GM12878 (cell line): ENCODE measurements around the gene KIF9. TPM values are rescaled to one million over a fixed set of nuclear protein-coding genes. Genes with fewer than 3 reads are reported as not detected.

Experiments used
- ATAC-seq: fragments of 200-7000 bp; cut with Tn5 transposase; 3 replicates; pipeline ENCODE4 v1.9.1; 2020; ENCODE audit warnings: mild to moderate bottlenecking, moderate library complexity
- BruUV-seq: library from RNA; stranded (reverse); fragments of 400-500 nt; replicated peaks from 2 replicates; lab custom pipeline; 2021; lab: Mats Ljungman, UMichigan
- CTCF ChIA-PET: fragments of 300-600 bp; sonication (Branson Sonifier 250); formaldehyde crosslinking; extraction: SDS; loops from one replicate; lab custom pipeline; 2021; ENCODE audit warnings: inconsistent platforms; lab: Yijun Ruan, JAX
- POLR2A ChIA-PET: fragments of 350-600 bp; formaldehyde crosslinking; extraction: SDS; loops from one replicate; lab custom pipeline; 2021; ENCODE audit warnings: inconsistent platforms; lab: Charles Lee
- RAD21 ChIA-PET: fragments of 300-600 bp; sonication (Branson Sonifier 250); formaldehyde crosslinking; loops from one replicate; lab custom pipeline; 2023; ENCODE audit warnings: antibody characterized with exemption; ENCODE audit not compliant: unreplicated experiment; lab: Charles Lee
- SMC1A ChIA-PET: fragments of 300-600 bp; sonication (Branson Sonifier 250); formaldehyde crosslinking; loops from one replicate; lab custom pipeline; 2023; ENCODE audit not compliant: unreplicated experiment, uncharacterized antibody; lab: Charles Lee
- DNase-seq: peaks from one replicate; pipeline ENCODE4 v3.0.0-alpha.2; 2011; ENCODE audit warnings: low read depth, low spot score
- FAIRE-seq: peaks from 3 replicates; lab custom pipeline; 2011; peaks lifted over from hg19 to GRCh38; lab: Jason Lieb, UNC
- H2AFZ ChIP-seq: 2 replicates; pipeline ENCODE4 v1.6.0; 2011; ENCODE audit warnings: low read depth, low read length, control low read depth; ENCODE audit not compliant: control insufficient read depth
- H3K27ac ChIP-seq: 2 replicates; pipeline ENCODE4 v1.5.1; 2011; ENCODE audit warnings: control low read depth; ENCODE audit not compliant: control insufficient read depth, insufficient read depth
- H3K27me3 ChIP-seq, 2 experiments: replicated peaks in 1 of 2; 2 replicates each; pipeline versions ENCODE4 v1.6.0 to v1.6.1; 2011; ENCODE audit warnings: low read length in 1 of 2; ENCODE audit not compliant: control insufficient read depth in 2 of 2, insufficient read depth in 2 of 2
- H3K36me3 ChIP-seq, 2 experiments: 2 replicates each; pipeline ENCODE4 v1.5.1; 2011; ENCODE audit warnings: low read length in 1 of 2; ENCODE audit not compliant: control insufficient read depth in 2 of 2, insufficient read depth in 2 of 2
- H3K4me1 ChIP-seq: 2 replicates; pipeline ENCODE4 v1.6.1; 2011; ENCODE audit warnings: mild to moderate bottlenecking, low read length, moderate library complexity, mixed read lengths; ENCODE audit not compliant: control insufficient read depth, insufficient read depth
- H3K4me2 ChIP-seq: 2 replicates; pipeline ENCODE4 v1.6.0; 2011; ENCODE audit warnings: control low read depth; ENCODE audit not compliant: control insufficient read depth, insufficient read depth
- H3K4me3 ChIP-seq: fragments of 200-600 bp; sonication (generic); 2 replicates; pipeline ENCODE4 v1.5.1; 2016
- H3K79me2 ChIP-seq: 2 replicates; pipeline ENCODE4 v1.6.0; 2011; ENCODE audit warnings: low read length; ENCODE audit not compliant: control insufficient read depth, insufficient read depth
- H3K9ac ChIP-seq: 2 replicates; pipeline ENCODE4 v1.8.0; 2011; ENCODE audit warnings: low read length, control low read depth, mixed read lengths; ENCODE audit not compliant: control insufficient read depth, insufficient read depth
- H3K9me3 ChIP-seq: replicated peaks from 3 replicates; pipeline ENCODE4 v1.5.1; 2011; ENCODE audit warnings: mild to moderate bottlenecking, low read length; ENCODE audit not compliant: control insufficient read depth, insufficient read depth
- H4K20me1 ChIP-seq: 2 replicates; pipeline ENCODE4 v1.6.0; 2011; ENCODE audit not compliant: control insufficient read depth, insufficient read depth
- ATF2 ChIP-seq: IDR thresholded peaks from 2 replicates; pipeline ENCODE4 v1.6.1; 2012; ENCODE audit warnings: low read length, inconsistent platforms
- BCL11A ChIP-seq: IDR thresholded peaks from 2 replicates; pipeline ENCODE4 v1.6.1; 2011; ENCODE audit warnings: low read depth, low read length
- BMI1 ChIP-seq: fragments of 450-650 bp; IDR thresholded peaks from 2 replicates; pipeline ENCODE4 v1.6.1; 2016; ENCODE audit warnings: mild to moderate bottlenecking, moderate library complexity, borderline replicate concordance
- CBX5 ChIP-seq: sonication (generic); IDR thresholded peaks from 2 replicates; pipeline ENCODE4 v1.6.1; 2016; ENCODE audit warnings: low read depth, moderate library complexity, mild to moderate bottlenecking, inconsistent platforms
- CREB1 ChIP-seq: IDR thresholded peaks from 2 replicates; pipeline ENCODE4 v1.6.1; 2012; ENCODE audit warnings: low read depth, mild to moderate bottlenecking, inconsistent platforms
- E2F4 ChIP-seq: IDR thresholded peaks from 2 replicates; pipeline ENCODE4 v1.6.1; 2012; ENCODE audit warnings: low read depth, low read length, improper control_type of control experiment
- EP300 ChIP-seq, 2 experiments: fragments of 150-350 bp in 1 of 2; IDR thresholded peaks; 2 replicates each; pipeline ENCODE4 v1.6.1; 2011 to 2012; ENCODE audit warnings: low read depth in 2 of 2, low read length in 2 of 2, borderline replicate concordance in 1 of 2, improper control_type of control experiment in 1 of 2, inconsistent platforms in 1 of 2; ENCODE audit not compliant: control insufficient read depth in 1 of 2
- EZH2 ChIP-seq: IDR thresholded peaks from 2 replicates; pipeline ENCODE4 v1.6.1; 2012; ENCODE audit warnings: low read depth, mild to moderate bottlenecking, control low read depth, inconsistent platforms, low read length, borderline replicate concordance; ENCODE audit not compliant: control insufficient read depth
- TCF3 ChIP-seq: IDR thresholded peaks from 2 replicates; pipeline ENCODE4 v1.6.1; 2012; ENCODE audit warnings: low read depth, mild to moderate bottlenecking, low read length, borderline replicate concordance; ENCODE audit not compliant: insufficient read depth
- ZBTB33 ChIP-seq: fragments of 450-650 bp; IDR thresholded peaks from 2 replicates; pipeline ENCODE4 v1.6.1; 2017; ENCODE audit warnings: mild to moderate bottlenecking
- ZNF384 ChIP-seq: IDR thresholded peaks from 2 replicates; pipeline ENCODE4 v1.6.1; 2012; ENCODE audit warnings: low read depth, mild to moderate bottlenecking, low read length, improper control_type of control experiment, borderline replicate concordance
- ZSCAN29 ChIP-seq: fragments of 450-650 bp; IDR thresholded peaks from 2 replicates; pipeline ENCODE4 v1.6.1; 2017; ENCODE audit warnings: mild to moderate bottlenecking, moderate library complexity
- WGBS: methylation state at CpG from one replicate; pipeline ENCODE4 v1.1.6; 2016; ENCODE audit warnings: low lambda C conversion rate; ENCODE audit not compliant: insufficient replicate concordance, insufficient coverage; ENCODE audit errors: missing lambda C conversion rate; 5-methylcytosine and 5-hydroxymethylcytosine counted together
- in situ Hi-C: fragments of 300-500 bp; cut with MboI; formaldehyde crosslinking; loops from 9 replicates; pipeline ENCODE4 v1.14.3; 2018; ENCODE audit warnings: mixed read lengths
- intact Hi-C: fragments of 100-400 bp; cut with micrococcal nuclease; formaldehyde crosslinking; loops from one replicate; pipeline ENCODE4 v1.14.2; 2022; ENCODE audit not compliant: unreplicated experiment
- polyA plus RNA-seq, 11 experiments: library from polyadenylated mRNA; depleted of rRNA in 4 of 11; unstranded in 6 of 11; stranded (reverse) in 5 of 11; fragments of >200 nt; fragmentation: Nextera tagmentation in 4 of 11; fragmentation: Illumina TruSeq in 1 of 11; extraction: Ambion mirVana in 4 of 11; extraction: Trizol in 1 of 11; gene quantifications; 1 replicate in 1 of 11; 2 replicates in 10 of 11; pipeline versions ENCODE4 v1.2.1 to v1.2.3, GENCODE V29; 2011 to 2016; ENCODE audit warnings: inconsistent platforms in 2 of 11, missing spikeins in 2 of 11, low read depth in 1 of 11
- total RNA-seq, 4 experiments: library from RNA; depleted of rRNA in 3 of 4; stranded (reverse); fragments of >200 nt in 3 of 4; fragmentation: Illumina TruSeq in 1 of 4; extraction: Trizol in 1 of 4; gene quantifications; 2 replicates each; pipeline versions ENCODE4 v1.2.1 to v1.2.3, GENCODE V29; 2013 to 2021
- TF ChIP-seq, protein P1 (sequence below): fragments of 450-650 bp; IDR thresholded peaks from 2 replicates; pipeline ENCODE4 v1.6.1; 2016; ENCODE audit warnings: mild to moderate bottlenecking
- TF ChIP-seq, protein P2 (sequence below): fragments of 150-350 bp; IDR thresholded peaks from 2 replicates; pipeline ENCODE4 v1.6.1; 2016; ENCODE audit warnings: low read depth, low read length

KIF9 gene
- total and polyA plus RNA-seq, 10 of the 15 experiments (the other 5 are each of a cell fraction or from before 2014, with no cell fraction given), result 3.0 to 10.2 (median 5.9) TPM

DNA sequence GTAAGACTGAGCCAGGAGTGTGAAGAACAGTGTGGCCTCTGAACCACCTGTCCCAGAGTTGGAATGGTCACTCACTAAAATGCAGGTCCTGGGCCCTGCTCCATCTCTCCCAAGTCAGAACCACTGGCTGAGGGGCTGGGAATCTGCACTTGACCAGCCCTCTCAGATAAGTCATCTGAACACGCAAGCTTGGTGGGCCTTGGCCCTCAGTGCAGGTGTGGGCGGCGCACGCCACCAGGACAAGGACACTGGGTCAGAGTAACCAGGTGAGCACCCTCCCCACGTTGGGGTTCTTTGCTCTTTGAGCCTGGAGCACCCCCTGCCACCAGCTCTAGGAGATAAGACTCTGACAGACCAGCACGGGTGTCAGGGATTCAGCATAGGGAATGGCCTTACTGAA, 42.7 kb downstream of the KIF9 start (continued):
- TF ChIP-seq, protein P1, sequence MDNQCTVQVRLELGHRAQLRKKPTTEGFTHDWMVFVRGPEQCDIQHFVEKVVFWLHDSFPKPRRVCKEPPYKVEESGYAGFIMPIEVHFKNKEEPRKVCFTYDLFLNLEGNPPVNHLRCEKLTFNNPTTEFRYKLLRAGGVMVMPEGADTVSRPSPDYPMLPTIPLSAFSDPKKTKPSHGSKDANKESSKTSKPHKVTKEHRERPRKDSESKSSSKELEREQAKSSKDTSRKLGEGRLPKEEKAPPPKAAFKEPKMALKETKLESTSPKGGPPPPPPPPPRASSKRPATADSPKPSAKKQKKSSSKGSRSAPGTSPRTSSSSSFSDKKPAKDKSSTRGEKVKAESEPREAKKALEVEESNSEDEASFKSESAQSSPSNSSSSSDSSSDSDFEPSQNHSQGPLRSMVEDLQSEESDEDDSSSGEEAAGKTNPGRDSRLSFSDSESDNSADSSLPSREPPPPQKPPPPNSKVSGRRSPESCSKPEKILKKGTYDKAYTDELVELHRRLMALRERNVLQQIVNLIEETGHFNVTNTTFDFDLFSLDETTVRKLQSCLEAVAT, result no peak
- TF ChIP-seq ATF2 (no peak), TCF3 (no peak), BCL11A (no peak), CREB1 (no peak)
- TF ChIP-seq, protein P2, sequence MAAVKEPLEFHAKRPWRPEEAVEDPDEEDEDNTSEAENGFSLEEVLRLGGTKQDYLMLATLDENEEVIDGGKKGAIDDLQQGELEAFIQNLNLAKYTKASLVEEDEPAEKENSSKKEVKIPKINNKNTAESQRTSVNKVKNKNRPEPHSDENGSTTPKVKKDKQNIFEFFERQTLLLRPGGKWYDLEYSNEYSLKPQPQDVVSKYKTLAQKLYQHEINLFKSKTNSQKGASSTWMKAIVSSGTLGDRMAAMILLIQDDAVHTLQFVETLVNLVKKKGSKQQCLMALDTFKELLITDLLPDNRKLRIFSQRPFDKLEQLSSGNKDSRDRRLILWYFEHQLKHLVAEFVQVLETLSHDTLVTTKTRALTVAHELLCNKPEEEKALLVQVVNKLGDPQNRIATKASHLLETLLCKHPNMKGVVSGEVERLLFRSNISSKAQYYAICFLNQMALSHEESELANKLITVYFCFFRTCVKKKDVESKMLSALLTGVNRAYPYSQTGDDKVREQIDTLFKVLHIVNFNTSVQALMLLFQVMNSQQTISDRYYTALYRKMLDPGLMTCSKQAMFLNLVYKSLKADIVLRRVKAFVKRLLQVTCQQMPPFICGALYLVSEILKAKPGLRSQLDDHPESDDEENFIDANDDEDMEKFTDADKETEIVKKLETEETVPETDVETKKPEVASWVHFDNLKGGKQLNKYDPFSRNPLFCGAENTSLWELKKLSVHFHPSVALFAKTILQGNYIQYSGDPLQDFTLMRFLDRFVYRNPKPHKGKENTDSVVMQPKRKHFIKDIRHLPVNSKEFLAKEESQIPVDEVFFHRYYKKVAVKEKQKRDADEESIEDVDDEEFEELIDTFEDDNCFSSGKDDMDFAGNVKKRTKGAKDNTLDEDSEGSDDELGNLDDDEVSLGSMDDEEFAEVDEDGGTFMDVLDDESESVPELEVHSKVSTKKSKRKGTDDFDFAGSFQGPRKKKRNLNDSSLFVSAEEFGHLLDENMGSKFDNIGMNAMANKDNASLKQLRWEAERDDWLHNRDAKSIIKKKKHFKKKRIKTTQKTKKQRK, result no peak
- TF ChIP-seq, all 136 proteins: peak for 0

- Histone ChIP-seq H3K9ac (no peak overlapping the region), H3K79me2 (no peaks in the 10 kb centered on the region), H3K27ac (no peak overlapping the region), H4K20me1 (no peaks in the 10 kb centered on the region), H2AFZ (no peak overlapping the region), H3K9me3 (no peaks in the 10 kb centered on the region), H3K4me2 (no peak overlapping the region), H3K4me1 (no peaks in the 10 kb centered on the region), H3K4me3 (no peak overlapping the region), H3K36me3 (no peaks in the 10 kb centered on the region), H3K27me3 (no peaks in the 10 kb centered on the region)
- FAIRE-seq (no peak), DNase-seq (no peak), ATAC-seq (no peak)
- ChIA-PET SMC1A (no interaction called here), CTCF (no interaction called here), RAD21 (no interaction called here), POLR2A (no interaction called here)
- in situ Hi-C loops, result no loop called here
- BruUV-seq, result no TSS peak
- intact Hi-C loops, result no loop called here
- 97% methylated on average over 3 of the region's 3 CpGs for WGBS
- TF ChIP-seq ZSCAN29, result no peak
- TF ChIP-seq EZH2, result no peak
- no peak for TF ChIP-seq CBX5
- no peak for TF ChIP-seq E2F4
- no peak for TF ChIP-seq EP300 (IDR thresholded peaks at IDR 0.05; ENCODE audit: borderline replicate concordance in 1 of 2, control insufficient read depth in 1 of 2, low read depth in 2 of 2, low read length in 2 of 2)
- no peak for TF ChIP-seq ZNF384
- TF ChIP-seq BMI1, result no peak
- TF ChIP-seq ZBTB33, result no peak
These were observed 44.6 kb downstream of the KIF9 start for GRCh38 chr3:47238017-47238416.
